ES-I3 (cell line): ENCODE results near the gene R3HDM4.

Experiments
- H3K36me3 ChIP-seq: 2 replicates; pipeline ENCODE4 v1.6.1; 2013; ENCODE audit warnings: mild to moderate bottlenecking, low read length, control low read depth, moderate library complexity; ENCODE audit not compliant: insufficient read depth
- H3K4me1 ChIP-seq: 2 replicates; pipeline ENCODE4 v1.6.1; 2013; ENCODE audit warnings: mild to moderate bottlenecking, control low read depth, low read length; ENCODE audit not compliant: insufficient read depth
- H3K9ac ChIP-seq: 2 replicates; pipeline ENCODE4 v1.6.1; 2013; ENCODE audit warnings: low read depth, mild to moderate bottlenecking, low read length, moderate library complexity
- H3K9me3 ChIP-seq: 2 replicates; pipeline ENCODE4 v1.6.1; 2013; ENCODE audit warnings: mild to moderate bottlenecking, low read length, moderate library complexity; ENCODE audit not compliant: control insufficient read depth, insufficient read depth

R3HDM4 gene

DNA sequence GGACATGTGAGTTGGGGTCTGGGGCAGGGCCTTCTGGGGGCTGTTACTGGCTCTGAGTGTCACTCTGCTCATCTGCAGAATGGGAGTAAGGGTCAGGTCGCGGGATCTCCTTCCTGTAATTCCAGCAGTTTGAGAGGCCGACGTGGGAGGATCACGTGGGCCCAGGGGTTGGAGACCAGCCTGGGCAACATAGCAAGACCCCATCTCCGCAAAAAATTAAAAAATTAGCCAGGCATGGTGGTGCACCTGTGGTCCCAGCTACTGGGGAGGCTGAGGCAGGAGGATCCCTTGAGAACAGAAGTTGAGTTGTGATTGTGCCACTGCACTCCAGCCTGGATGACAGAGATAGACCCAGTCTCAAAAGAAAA lies 16.9 kb upstream of the R3HDM4 start:
- no peak overlapping the region for H3K9ac ChIP-seq
- H3K36me3 ChIP-seq: no peaks in the 10 kb centered on the region
- H3K4me1 ChIP-seq: peaks cover 18% of the 10 kb centered on the region; the same call in 1 of the 2 replicates
- no peaks in the 10 kb centered on the region for H3K9me3 ChIP-seq

DNA sequence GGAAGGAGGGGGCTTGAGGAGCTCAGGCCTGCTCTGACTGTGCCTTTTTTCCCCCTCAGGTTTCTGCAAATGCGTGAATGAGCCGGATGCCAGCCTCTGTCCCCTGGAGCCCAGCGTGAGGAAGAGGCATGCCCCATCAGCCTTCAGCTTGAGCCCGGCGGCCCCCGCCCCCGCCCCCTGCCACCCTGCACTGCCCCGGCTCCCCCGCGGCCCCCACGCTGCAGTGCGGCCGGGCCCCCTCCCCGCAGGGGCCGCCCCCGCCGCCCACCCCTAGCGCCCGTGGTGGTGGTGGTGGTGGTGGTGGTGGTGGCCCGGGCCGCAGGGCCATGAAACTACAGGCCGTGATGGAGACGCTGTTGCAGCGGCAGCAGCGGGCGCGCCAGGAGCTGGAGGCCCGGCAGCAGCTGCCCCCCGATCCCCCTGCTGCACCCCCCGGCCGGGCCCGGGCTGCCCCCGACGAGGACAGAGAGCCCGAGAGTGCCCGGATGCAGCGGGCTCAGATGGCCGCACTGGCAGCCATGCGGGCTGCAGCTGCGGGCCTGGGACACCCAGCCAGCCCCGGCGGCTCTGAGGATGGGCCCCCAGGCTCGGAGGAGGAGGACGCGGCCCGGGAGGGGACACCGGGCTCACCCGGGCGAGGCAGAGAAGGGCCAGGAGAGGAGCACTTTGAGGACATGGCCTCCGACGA lies 16.3 kb upstream of the R3HDM4 start:
- Histone ChIP-seq H3K4me1 (peaks cover 18% of the 10 kb centered on the region; the same call in 1 of the 2 replicates), H3K36me3 (no peaks in the 10 kb centered on the region), H3K9me3 (no peaks in the 10 kb centered on the region), H3K9ac (no peak overlapping the region)

DNA sequence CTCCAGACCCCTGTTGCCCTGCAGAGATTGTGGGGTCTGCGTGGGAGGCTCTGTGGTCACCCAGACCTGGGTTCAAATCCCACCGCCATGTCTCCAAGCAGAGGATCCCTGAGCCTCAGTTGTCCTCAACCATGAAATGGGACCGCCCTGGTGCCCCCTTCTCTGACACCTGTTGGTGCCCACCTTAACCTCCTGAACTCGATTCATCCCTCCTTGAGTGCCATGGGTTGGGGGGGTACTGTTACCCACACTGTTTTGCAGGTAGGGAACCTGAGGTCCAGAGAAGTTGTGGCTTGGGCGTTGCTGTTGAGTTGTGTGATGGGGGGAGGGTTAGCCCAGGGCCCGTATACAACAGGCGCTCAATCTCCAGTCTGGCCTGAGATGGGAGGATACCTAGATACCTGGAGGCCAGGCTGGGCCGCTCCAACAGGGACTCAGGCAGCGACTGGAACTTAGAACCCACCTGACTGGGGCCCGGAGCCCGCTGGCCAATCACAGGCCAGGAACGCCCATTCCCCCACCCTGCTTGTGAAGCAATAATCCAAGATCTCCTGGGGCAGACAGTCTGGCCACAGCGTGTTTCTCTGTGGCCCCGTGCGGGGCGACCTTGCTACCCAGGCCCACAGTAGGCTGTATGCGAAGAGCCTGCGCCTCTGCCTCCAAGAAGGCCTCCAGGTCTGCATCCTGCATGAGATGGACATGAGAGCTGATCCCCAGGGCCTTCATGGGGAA lies 15.6 kb upstream of the R3HDM4 start:
- no peak overlapping the region; the same call in 1 of the 2 replicates for H3K9ac ChIP-seq
- H3K36me3 ChIP-seq: no peaks in the 10 kb centered on the region
- H3K4me1 ChIP-seq: peaks cover 14% of the 10 kb centered on the region; the same call in 1 of the 2 replicates

DNA sequence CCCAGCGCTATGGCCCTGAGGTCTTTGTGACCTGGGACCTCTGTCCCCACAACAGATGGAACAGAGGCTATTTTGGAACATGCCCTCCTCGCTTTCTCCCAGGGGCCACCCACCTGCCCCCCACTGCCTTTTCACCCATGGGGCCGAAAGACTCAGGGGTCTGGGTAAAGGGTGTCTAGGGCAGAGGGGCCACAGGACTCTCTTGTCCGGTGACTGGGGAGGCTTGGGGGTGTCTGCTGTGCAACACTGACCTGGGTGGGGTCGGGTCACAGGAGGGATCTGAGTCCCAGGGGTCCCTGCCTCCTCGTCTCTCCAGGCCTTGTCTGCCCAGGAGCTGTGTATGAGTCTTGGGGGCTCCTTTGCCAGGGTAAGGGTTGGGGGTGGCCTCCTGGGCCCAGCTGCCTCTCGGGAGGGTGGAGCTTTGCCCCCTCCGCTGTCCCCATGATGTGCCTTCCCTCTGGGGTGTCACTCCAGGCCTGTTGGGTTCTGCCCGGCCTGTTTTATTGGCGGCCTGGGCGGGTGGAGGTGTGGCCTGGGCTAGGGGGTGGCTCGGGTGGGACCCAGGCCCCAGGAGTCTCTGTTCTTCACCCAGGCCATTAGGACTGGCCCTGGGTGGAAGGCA lies 14.9 kb upstream of the R3HDM4 start:
- Histone ChIP-seq H3K9me3 (no peaks in the 10 kb centered on the region), H3K4me1 (peaks cover 10% of the 10 kb centered on the region; the same call in 1 of the 2 replicates), H3K36me3 (no peaks in the 10 kb centered on the region), H3K9ac (peak overlapping the region; percentile 37)

More for the DNA sequence above, 15.6 kb upstream of the R3HDM4 start:
- H3K9me3 ChIP-seq: no peaks in the 10 kb centered on the region

DNA sequence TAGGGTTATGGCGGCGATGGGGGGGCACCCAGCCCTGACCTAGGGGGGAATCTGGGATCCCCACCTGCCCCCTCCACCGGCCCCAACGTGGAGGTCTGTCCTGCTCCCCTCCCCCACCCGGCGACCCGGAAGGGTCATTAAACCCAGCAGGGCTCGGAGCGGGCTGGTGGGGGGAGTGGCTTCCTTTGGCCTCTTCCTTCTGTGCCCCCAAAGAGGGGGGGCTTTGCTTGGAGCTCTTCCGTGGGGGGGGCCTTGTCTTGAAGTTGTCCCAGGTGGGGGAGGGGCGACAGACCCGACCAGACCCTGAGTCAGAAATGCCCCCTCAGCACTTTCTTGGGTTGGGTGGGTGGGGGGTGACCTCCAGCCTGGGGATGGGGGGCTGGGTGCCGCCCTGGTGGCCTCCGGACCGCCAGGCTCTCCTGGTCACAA lies 14.3 kb upstream of the R3HDM4 start:
- Histone ChIP-seq H3K36me3 (no peaks in the 10 kb centered on the region), H3K4me1 (peaks cover 5% of the 10 kb centered on the region; the same call in 1 of the 2 replicates), H3K9ac (peak overlapping the region; percentile 37), H3K9me3 (no peaks in the 10 kb centered on the region)

DNA sequence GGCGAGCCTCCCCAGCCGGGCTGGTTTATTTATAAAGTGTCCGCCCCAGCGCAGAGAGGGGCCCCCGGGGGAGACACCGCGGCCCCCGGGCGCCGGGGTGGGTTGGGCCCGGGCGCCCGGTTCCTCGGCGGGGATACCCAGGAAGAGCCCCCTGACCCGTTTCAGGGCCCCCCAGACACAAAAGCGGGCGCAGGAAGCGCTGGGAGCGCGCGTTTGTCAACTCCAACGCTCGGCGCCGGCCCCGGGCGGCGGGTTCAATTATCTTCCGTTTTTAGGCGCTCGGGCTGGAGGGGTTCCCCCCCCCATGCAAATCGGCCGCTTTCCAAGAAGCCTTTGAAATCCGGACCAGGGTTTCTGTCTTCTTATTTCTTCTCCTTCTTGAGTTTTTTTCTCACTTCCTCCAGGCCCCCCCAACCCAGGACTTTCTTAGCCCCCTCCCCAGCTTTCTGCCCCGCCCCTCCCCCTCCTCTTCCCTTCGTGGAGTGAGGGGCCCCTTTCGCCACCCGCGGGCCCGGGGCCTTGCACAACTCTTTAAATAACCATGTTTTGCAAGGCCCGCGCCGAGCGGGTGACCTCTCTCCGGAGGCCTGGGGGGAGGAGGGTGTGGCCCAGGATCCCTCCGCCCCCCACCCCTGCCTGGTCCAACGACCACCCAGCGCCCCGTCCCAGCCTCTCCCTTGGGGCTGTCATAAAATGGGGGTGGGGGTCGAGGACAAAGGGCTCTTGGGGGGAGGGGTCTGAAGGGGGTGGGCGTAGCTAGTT lies 13.8 kb upstream of the R3HDM4 start:
- Histone ChIP-seq H3K4me1 (peaks cover 3% of the 10 kb centered on the region; the same call in 1 of the 2 replicates), H3K9me3 (no peaks in the 10 kb centered on the region), H3K9ac (peak overlapping the region; percentile 97), H3K36me3 (no peaks in the 10 kb centered on the region)

DNA sequence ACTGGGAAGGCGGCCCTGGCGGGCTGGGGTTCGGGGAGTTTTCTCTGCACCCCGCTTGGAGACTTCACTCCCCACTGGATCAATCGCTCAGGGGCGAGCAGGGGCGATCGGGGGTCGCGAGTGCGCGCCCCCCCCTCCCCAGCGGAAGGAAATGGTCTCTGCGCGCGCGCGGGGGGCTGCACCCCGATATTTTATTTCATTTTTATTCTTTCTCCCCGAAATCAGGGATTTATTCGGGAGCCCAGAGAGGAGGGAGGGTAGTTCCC lies 13.2 kb upstream of the R3HDM4 start:
- Histone ChIP-seq H3K36me3 (no peaks in the 10 kb centered on the region), H3K4me1 (peaks cover 3% of the 10 kb centered on the region; the same call in 1 of the 2 replicates), H3K9ac (peak overlapping the region; percentile 97), H3K9me3 (no peaks in the 10 kb centered on the region)

DNA sequence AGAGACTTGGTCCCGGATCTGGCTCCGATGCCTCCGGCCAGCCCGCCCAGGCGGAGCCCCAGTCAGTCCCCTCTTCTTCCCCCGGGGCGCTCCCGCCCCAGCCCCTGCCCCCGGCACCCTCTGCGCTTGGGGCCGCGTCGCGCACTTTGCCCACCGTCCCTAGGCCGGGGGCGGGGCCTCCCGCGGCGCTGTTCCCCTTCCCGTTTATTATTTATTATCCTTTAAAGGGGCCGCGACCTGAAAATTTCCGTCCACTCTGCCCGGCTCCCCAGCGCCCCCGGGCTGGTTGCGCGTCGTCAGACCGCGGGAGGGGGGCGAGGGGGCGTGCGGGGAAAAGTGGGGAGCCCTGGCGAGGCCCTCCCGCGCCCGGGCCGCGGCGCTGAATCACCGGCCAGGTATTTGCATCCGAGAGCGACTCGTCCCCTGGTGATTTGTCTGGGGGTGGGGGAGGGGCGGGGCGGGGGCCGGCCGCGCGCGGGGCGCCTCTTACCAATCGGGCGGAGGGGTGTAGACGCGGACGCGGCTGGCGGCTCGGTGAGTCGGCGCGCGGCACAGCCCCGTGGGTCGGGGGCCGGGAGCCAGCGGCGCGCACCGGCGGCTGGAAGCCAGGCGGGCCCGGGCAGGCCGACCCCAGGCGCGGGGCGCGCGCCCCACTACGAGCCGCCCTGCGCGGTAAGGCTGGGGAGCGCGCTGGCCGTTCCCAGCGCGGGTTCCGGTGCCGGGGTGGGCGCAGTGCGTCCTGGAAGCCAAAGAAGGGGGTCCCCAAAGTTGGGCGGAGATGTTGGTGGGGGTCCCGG lies 12.7 kb upstream of the R3HDM4 start, which contains the start of gene ARID3A:
Gene ARID3A (plus strand): TSS at position 510 of the 797 bp plus-strand sequence. CDS start 3,494 bp downstream, outside the sequence.
- peak within 1 kb of the TSS; percentile 97 for H3K9ac ChIP-seq
- no peaks in the 10 kb centered on the region for H3K9me3 ChIP-seq
- H3K36me3 ChIP-seq: no peaks in the 10 kb centered on the region
- peaks cover 3% of the 10 kb centered on the region; the same call in 1 of the 2 replicates for H3K4me1 ChIP-seq

DNA sequence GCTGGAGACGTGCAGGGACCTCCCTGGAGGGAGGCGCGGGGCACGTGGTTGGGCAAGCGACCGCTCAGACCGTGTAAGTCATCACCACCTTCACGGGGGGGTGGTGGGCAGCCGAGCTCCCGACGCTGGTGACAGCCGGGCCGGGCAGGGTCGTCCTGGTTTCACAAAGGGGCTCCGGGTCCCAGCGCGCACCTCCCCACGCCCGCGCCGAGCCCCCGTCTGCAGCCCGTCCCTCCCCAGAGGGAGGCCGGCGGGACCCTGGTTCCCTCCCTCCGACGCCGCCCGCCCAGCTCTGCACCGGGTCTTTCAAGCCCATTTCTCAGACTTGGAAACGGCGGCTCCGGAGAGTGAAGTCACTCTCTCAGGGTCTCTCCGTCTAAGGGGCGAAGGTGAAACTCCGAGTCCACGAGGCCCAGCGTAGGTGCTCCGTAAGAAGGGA lies 12.1 kb upstream of the R3HDM4 start:
- Histone ChIP-seq H3K36me3 (no peaks in the 10 kb centered on the region), H3K9ac (peak overlapping the region; percentile 97), H3K9me3 (no peaks in the 10 kb centered on the region), H3K4me1 (peaks cover 3% of the 10 kb centered on the region; the same call in 1 of the 2 replicates)

DNA sequence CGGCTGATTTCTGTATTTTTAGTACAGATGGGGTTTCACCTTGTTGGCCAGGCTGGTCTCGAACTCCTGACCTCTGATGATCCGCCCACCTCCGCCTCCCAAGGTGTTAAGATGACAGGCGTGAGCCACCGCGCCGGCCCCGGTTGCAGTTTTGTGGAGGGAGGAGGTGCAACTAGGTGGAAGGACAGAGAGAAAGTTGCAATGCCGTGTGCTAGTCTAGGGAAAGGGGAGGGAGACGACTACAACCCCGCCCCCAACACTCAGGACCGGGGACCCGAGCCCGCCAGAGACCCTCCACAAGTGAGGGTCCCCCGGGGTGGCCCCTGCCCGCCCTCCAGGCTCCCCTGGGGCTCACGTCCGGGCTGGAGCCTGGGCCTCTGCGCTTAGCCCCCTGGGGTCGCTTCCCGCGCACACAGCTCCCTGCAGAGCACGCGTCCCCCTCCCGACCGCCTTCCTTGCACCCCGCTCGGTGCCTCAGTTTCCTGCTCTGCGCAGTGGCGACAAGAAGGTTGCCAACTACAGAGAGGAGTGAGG lies 11.6 kb upstream of the R3HDM4 start:
- Histone ChIP-seq H3K36me3 (no peaks in the 10 kb centered on the region), H3K9ac (peak overlapping the region; percentile 97), H3K9me3 (no peaks in the 10 kb centered on the region), H3K4me1 (peaks cover 3% of the 10 kb centered on the region; the same call in 1 of the 2 replicates)

DNA sequence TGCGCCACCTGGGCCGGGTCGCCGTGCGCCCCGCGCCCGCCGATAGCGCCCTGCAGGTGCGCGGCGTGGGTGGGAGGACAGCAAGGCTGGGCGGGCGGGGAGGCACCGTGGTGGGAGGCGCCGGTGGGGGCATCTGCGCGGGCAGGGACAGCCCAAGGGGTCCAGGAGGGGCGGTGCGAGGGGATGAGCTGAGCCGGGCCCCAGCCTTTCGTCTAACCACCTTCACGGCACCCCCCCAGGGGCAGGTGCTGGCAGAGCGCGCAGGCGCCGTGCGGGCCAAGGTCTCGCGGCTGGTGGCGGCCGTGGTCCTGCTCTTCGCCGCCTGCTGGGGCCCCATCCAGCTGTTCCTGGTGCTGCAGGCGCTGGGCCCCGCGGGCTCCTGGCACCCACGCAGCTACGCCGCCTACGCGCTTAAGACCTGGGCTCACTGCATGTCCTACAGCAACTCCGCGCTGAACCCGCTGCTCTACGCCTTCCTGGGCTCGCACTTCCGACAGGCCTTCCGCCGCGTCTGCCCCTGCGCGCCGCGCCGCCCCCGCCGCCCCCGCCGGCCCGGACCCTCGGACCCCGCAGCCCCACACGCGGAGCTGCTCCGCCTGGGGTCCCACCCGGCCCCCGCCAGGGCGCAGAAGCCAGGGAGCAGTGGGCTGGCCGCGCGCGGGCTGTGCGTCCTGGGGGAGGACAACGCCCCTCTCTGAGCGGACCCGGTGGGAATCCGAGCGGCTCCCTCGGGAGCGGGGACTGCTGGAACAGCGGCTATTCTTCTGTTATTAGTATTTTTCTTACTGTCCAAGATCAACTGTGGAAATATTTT lies 7.2 kb upstream of the R3HDM4 start:
- Histone ChIP-seq H3K36me3 (no peaks in the 10 kb centered on the region), H3K9me3 (no peaks in the 10 kb centered on the region), H3K9ac (peak overlapping the region; percentile 34; the same call in 1 of the 2 replicates), H3K4me1 (no peaks in the 10 kb centered on the region)

DNA sequence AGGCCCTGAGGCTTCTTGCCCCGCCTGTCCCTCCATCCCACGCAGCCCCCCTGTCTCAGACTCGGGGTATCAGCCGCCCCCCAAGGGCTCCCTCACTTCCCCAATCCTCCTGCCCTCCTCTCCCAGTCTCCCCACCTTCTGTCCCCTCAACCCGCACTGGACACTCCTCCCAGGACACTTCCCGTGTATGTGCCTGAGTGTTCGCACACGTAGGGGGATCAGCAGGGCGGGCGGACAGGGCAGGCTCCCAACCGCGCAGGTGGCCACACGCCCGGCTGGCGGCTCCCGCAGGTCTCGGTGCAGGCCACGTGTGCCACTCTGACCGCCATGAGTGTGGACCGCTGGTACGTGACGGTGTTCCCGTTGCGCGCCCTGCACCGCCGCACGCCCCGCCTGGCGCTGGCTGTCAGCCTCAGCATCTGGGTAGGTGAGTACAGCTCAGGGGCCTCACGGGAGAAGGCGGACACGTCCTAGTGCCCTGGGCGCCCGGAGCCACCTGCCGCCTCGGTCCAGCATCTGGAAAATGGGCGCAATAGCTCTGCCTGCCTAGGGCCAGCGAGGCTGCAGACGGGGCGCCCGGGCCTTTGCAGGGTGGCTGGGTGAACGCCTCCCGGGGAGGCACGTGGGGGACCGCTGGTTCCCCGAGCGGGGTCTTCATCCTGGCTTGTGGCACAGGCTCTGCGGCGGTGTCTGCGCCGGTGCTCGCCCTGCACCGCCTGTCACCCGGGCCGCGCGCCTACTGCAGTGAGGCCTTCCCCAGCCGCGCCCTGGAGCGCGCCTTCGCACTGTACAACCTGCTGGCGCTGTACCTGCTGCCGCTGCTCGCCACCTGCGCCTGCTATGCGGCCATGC lies 6.4 kb upstream of the R3HDM4 start:
- Histone ChIP-seq H3K4me1 (no peaks in the 10 kb centered on the region), H3K9ac (peak overlapping the region; percentile 34; the same call in 1 of the 2 replicates), H3K9me3 (no peaks in the 10 kb centered on the region), H3K36me3 (no peaks in the 10 kb centered on the region)
